ENCODE results near the gene ZDHHC14. TPM values are rescaled to one million over a fixed set of nuclear protein-coding genes. Genes with fewer than 3 reads are reported as not detected.
"Not testable (repeated sequence)": the region's sequence is repeated elsewhere in the genome, so short reads cannot be mapped to it uniquely, and the experiment has no call there.

Gene ZDHHC14
- total RNA-seq, 1 experiment from 2014 or later: 4.9 TPM

GRCh38 chr6:157393669-157394327, 12.8 kb downstream of the ZDHHC14 start:
- DNase-seq (no peak), ATAC-seq (no peak)
- H3K4me2 ChIP-seq (ENCODE audit: low read length): no peak overlapping the region
- no peaks in the 10 kb centered on the region for H3F3A ChIP-seq (ENCODE audit: low read length, unreplicated experiment)
- no peak overlapping the region for H2AFZ ChIP-seq (ENCODE audit: low read length)
- no peaks in the 10 kb centered on the region for H3K4me1 ChIP-seq (ENCODE audit: insufficient read depth, low read length)
- H3K36me3 ChIP-seq (ENCODE audit: low read depth, low read length): peaks cover 12% of the 10 kb centered on the region; the same call in 1 of the 2 replicates
- BruUV-seq (replicated peaks): no TSS peak
- peaks cover 19% of the 10 kb centered on the region for H3K9me3 ChIP-seq (ENCODE audit: low read length)
- intact Hi-C loops (cut with micrococcal nuclease): no loop called here
- no peak overlapping the region for H3K9ac ChIP-seq (ENCODE audit: low read length)
- TF ChIP-seq CTCF (conservative IDR thresholded peaks at IDR 0.05; ENCODE audit: low read depth, low read length): no peak
- H3K9me2 ChIP-seq (replicated peaks; ENCODE audit: low read length): no peaks in the 10 kb centered on the region
- H3K27ac ChIP-seq (ENCODE audit: low read length): no peak overlapping the region
- H3K79me2 ChIP-seq (ENCODE audit: low read length): no peaks in the 10 kb centered on the region
- no peaks in the 10 kb centered on the region for H3K27me3 ChIP-seq (ENCODE audit: low read length)
- H3K4me3 ChIP-seq (ENCODE audit: low read length): no peak overlapping the region
- no peaks in the 10 kb centered on the region for H4K20me1 ChIP-seq (ENCODE audit: low read length)
- POLR2A ChIA-PET (ENCODE audit: unreplicated experiment): no interaction called here
- CTCF ChIA-PET: no interaction called here

DNA sequence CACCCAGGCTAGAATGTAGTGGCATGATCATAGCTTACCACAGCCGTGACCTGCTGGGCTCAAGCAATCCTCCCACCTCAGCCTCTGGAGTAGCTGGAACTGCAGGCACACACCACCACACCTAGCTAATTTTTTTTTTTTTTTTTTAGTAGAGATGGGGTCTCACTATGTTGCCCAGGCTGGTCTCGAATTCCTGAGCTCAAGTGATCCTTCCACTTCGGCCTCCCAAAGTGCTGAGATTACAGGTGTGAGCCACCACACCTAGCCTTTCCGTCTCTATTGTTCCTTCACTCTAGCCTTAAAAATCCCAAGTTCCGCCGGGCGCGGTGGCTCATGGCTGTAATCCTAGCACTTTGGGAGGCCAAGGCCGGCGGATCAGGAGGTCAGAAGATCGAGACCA, 14.2 kb downstream of the ZDHHC14 start:
- H3K79me2 ChIP-seq (ENCODE audit: low read length); H3K9ac ChIP-seq (ENCODE audit: low read length); DNase-seq; H3K36me3 ChIP-seq (ENCODE audit: low read depth, low read length); H2AFZ ChIP-seq (ENCODE audit: low read length); H4K20me1 ChIP-seq (ENCODE audit: low read length); intact Hi-C loops (cut with micrococcal nuclease); ATAC-seq; H3K4me2 ChIP-seq (ENCODE audit: low read length); H3K9me2 ChIP-seq (replicated peaks; ENCODE audit: low read length); H3K4me1 ChIP-seq (ENCODE audit: insufficient read depth, low read length); POLR2A ChIA-PET (ENCODE audit: unreplicated experiment); CTCF ChIA-PET; H3K9me3 ChIP-seq (ENCODE audit: low read length); H3K27ac ChIP-seq (ENCODE audit: low read length); H3K27me3 ChIP-seq (ENCODE audit: low read length); H3K4me3 ChIP-seq (ENCODE audit: low read length); BruUV-seq (replicated peaks); H3F3A ChIP-seq (ENCODE audit: low read length, unreplicated experiment): not testable (repeated sequence)

DNA sequence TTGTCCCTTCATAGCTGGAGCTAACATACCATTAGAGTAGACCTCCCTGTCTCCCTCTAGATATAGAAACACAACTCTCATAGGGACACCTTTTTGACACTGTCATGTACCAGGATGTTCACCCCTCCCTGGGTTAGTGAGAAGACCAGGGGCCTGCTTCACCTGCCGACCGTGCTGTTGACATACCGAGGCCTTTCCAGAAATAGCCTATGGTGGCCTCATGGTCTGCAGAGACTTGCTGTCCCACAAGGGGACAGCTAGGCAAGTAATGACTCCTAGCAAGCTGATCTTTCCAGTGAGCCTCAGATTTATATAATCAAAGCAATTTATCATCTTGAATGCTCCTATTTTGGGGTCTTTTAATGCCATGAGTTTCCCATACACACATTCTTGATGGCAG, 15.0 kb downstream of the ZDHHC14 start:
- intact Hi-C loops (cut with micrococcal nuclease): no loop called here
- no peak overlapping the region for H3K9ac ChIP-seq (ENCODE audit: low read length)
- H3K79me2 ChIP-seq (ENCODE audit: low read length): no peaks in the 10 kb centered on the region
- H3K27me3 ChIP-seq (ENCODE audit: low read length): no peaks in the 10 kb centered on the region
- ChIA-PET POLR2A (ENCODE audit: unreplicated experiment) (no interaction called here), CTCF (no interaction called here)
- H3F3A ChIP-seq (ENCODE audit: low read length, unreplicated experiment): no peaks in the 10 kb centered on the region
- TF ChIP-seq CTCF (conservative IDR thresholded peaks at IDR 0.05; ENCODE audit: low read depth, low read length) (no peak), EZH2 (IDR thresholded peaks at IDR 0.05; ENCODE audit: low read length, unreplicated experiment) (no peak), EZH2phosphoT487 (IDR thresholded peaks at IDR 0.05; ENCODE audit: borderline replicate concordance, low read length) (no peak)
- no peak overlapping the region for H2AFZ ChIP-seq (ENCODE audit: low read length)
- DNase-seq (no peak), ATAC-seq (no peak)
- BruUV-seq (replicated peaks): no TSS peak
- no peaks in the 10 kb centered on the region for H3K4me1 ChIP-seq (ENCODE audit: insufficient read depth, low read length)
- H3K36me3 ChIP-seq (ENCODE audit: low read depth, low read length): 0 out of 2 replicates have a peak, but pooled peaks cover under 1% of the 10 kb centered on the region
- H3K9me3 ChIP-seq (ENCODE audit: low read length): 0 out of 2 replicates have a peak, but pooled peaks cover under 1% of the 10 kb centered on the region
- no peaks in the 10 kb centered on the region for H3K9me2 ChIP-seq (replicated peaks; ENCODE audit: low read length)
- H3K4me2 ChIP-seq (ENCODE audit: low read length): no peak overlapping the region
- H3K4me3 ChIP-seq (ENCODE audit: low read length): no peak overlapping the region
- no peaks in the 10 kb centered on the region for H4K20me1 ChIP-seq (ENCODE audit: low read length)
- no peak overlapping the region for H3K27ac ChIP-seq (ENCODE audit: low read length)

Measured in PC-3 (cell line).